ENCODE results near the gene CLTA. TPM values are rescaled to one million over a fixed set of nuclear protein-coding genes. Genes with fewer than 3 reads are reported as not detected.
"Not testable (repeated sequence)": the region's sequence is repeated elsewhere in the genome, so short reads cannot be mapped to it uniquely, and the experiment has no call there.

The CLTA gene
- total RNA-seq, 1 donor from 2014 or later, result 199 TPM

DNA sequence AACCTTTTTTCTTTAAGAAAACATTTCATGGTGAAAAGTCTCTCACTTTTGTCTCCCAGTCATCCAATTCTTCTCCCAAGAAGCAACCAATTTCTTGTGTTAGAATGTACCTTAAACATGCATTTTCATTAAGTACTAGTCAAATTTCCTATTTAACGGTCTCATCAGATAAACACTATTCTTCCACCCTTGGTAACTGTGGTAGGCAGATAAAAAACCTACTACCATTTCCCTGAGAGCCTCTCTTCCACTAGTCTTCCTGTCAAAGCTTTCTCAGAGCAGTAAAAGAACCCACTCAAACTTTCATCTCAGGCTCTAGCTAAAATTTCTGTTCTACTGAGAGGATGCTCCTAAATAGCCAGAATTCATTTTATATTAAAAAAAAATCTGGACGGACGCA lies 56.6 kb downstream of the CLTA start:
- Histone ChIP-seq H3K9me3 (ENCODE audit: low read depth) (no peaks in the 10 kb centered on the region), H3K27me3 (no peaks in the 10 kb centered on the region), H3K27ac (no peak overlapping the region), H3F3A (ENCODE audit: low read depth) (no peaks in the 10 kb centered on the region), H3K4me1 (no peaks in the 10 kb centered on the region), H3K4me3 (no peak overlapping the region), H3K36me3 (peaks cover 8% of the 10 kb centered on the region), H3K79me2 (ENCODE audit: low read depth) (peaks cover 41% of the 10 kb centered on the region), H3K4me2 (no peak overlapping the region), H2AFZ (replicated peaks) (no peak overlapping the region), H4K20me1 (ENCODE audit: low read depth) (peaks cover 15% of the 10 kb centered on the region), H3K9ac (no peak overlapping the region)
- TF ChIP-seq, protein P1, sequence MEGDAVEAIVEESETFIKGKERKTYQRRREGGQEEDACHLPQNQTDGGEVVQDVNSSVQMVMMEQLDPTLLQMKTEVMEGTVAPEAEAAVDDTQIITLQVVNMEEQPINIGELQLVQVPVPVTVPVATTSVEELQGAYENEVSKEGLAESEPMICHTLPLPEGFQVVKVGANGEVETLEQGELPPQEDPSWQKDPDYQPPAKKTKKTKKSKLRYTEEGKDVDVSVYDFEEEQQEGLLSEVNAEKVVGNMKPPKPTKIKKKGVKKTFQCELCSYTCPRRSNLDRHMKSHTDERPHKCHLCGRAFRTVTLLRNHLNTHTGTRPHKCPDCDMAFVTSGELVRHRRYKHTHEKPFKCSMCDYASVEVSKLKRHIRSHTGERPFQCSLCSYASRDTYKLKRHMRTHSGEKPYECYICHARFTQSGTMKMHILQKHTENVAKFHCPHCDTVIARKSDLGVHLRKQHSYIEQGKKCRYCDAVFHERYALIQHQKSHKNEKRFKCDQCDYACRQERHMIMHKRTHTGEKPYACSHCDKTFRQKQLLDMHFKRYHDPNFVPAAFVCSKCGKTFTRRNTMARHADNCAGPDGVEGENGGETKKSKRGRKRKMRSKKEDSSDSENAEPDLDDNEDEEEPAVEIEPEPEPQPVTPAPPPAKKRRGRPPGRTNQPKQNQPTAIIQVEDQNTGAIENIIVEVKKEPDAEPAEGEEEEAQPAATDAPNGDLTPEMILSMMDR (IDR thresholded peaks at IDR 0.05), result no peak
- TF ChIP-seq EZH2phosphoT487 (IDR thresholded peaks at IDR 0.05) (no peak), EZH2 (IDR thresholded peaks at IDR 0.05) (no peak)
- Mint-ChIP-seq H3K27me3 (ENCODE audit: insufficient read depth, low read depth) (no peaks in the 10 kb centered on the region), H3K9me3 (no peaks in the 10 kb centered on the region), H3K36me3 (peaks cover 11% of the 10 kb centered on the region), H3K27ac (no peak overlapping the region), H3K4me3 (no peak overlapping the region), H3K4me1 (no peaks in the 10 kb centered on the region)
- DNase-seq (ENCODE audit: low spot score), result no peak

DNA sequence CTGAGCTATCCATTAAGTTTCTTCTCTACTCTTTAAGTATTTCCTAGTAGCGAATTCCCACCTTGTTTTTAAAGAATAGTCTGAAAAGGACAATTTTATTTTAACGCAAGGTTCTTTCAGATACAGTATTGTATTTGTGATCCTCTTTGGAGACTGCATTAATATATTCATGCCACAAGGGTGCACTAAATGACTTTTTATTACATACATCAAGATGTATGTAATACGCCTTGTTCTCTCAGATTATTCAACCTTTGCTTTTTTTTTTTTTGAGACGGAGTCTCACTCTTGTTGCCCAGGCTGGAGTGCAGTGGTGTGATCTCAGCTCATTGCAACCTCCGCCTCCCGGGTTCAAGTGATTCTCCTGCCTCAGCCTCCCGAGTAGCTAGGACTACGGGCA lies 57.3 kb downstream of the CLTA start:
- H3K4me3 ChIP-seq; H3K9ac ChIP-seq; H3K27me3 Mint-ChIP-seq (ENCODE audit: insufficient read depth, low read depth); H3K27ac Mint-ChIP-seq; H3K4me2 ChIP-seq; H3K4me1 Mint-ChIP-seq; H3K27me3 ChIP-seq; H3K9me3 ChIP-seq (ENCODE audit: low read depth); H3K4me1 ChIP-seq; H3K36me3 ChIP-seq; H3K4me3 Mint-ChIP-seq; H2AFZ ChIP-seq (replicated peaks); H3K27ac ChIP-seq; H3F3A ChIP-seq (ENCODE audit: low read depth); H3K9me3 Mint-ChIP-seq: not testable (repeated sequence)
- peaks cover 10% of the 10 kb centered on the region for H3K36me3 Mint-ChIP-seq
- Histone ChIP-seq H3K79me2 (ENCODE audit: low read depth) (peaks cover 47% of the 10 kb centered on the region), H4K20me1 (ENCODE audit: low read depth) (peaks cover 15% of the 10 kb centered on the region)
- TF ChIP-seq, protein P1 (IDR thresholded peaks at IDR 0.05), result peak; percentile 32
- DNase-seq (ENCODE audit: low spot score), result peak; percentile 7

DNA sequence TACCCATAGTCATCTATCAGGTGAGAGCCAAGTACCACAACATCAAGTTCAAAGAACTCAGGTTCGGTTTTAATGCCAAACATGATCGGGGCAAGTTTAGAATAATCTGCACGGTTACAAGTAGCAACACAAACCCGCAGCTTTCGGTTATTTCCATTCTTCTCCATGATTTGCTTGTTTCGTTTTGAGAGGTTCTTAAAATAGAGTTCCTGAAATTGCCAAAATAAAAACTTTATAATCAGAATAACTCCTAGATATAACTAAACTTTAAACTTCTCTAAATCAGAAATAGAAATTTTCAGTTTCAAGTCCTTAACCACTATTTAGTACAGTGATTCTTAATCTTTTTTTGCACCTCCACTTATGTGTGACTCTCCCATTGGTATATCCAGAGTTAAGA lies 58.5 kb downstream of the CLTA start:
- Histone ChIP-seq H3F3A (ENCODE audit: low read depth) (no peaks in the 10 kb centered on the region), H3K27me3 (no peaks in the 10 kb centered on the region), H3K27ac (no peak overlapping the region), H2AFZ (replicated peaks) (no peak overlapping the region), H3K79me2 (ENCODE audit: low read depth) (peaks cover 57% of the 10 kb centered on the region), H3K4me2 (no peak overlapping the region), H3K9me3 (ENCODE audit: low read depth) (no peaks in the 10 kb centered on the region), H4K20me1 (ENCODE audit: low read depth) (peaks cover 19% of the 10 kb centered on the region), H3K4me3 (no peak overlapping the region), H3K4me1 (no peaks in the 10 kb centered on the region), H3K36me3 (peaks cover 8% of the 10 kb centered on the region), H3K9ac (no peak overlapping the region)
- H3K9me3 Mint-ChIP-seq, result no peaks in the 10 kb centered on the region
- H3K36me3 Mint-ChIP-seq, result peaks cover 5% of the 10 kb centered on the region
- H3K27me3 Mint-ChIP-seq (ENCODE audit: insufficient read depth, low read depth), result peaks cover 2% of the 10 kb centered on the region
- H3K4me3 Mint-ChIP-seq, result no peak overlapping the region
- no peak for DNase-seq (ENCODE audit: low spot score)
- H3K4me1 Mint-ChIP-seq, result no peaks in the 10 kb centered on the region
- no peak overlapping the region for H3K27ac Mint-ChIP-seq
- TF ChIP-seq EZH2phosphoT487 (IDR thresholded peaks at IDR 0.05), result no peak
- TF ChIP-seq EZH2 (IDR thresholded peaks at IDR 0.05), result no peak
- TF ChIP-seq, protein P1 (IDR thresholded peaks at IDR 0.05), result no peak

DNA sequence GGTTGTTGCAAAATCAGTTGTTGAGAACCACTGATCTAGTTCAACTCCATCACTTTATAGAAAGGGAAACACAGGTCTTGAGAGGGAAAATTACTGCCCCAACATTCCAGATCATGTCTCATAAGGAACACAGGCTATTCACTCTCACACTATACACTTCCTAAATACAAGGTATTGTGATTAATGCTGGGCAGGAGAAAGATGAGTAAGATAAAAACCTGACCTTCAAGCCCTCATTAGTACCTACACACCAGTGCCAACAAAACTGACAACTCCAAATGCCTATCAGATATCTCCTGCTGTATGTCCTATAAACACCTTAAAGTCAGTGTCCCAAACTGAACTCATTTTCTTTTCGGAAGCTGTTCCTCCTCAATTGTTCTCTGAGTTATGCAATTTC lies 59.4 kb downstream of the CLTA start:
- no peak for DNase-seq (ENCODE audit: low spot score)
- H3K9ac ChIP-seq, result no peak overlapping the region
- peaks cover 8% of the 10 kb centered on the region for H3K36me3 ChIP-seq
- H3K79me2 ChIP-seq (ENCODE audit: low read depth), result peaks cover 66% of the 10 kb centered on the region
- Mint-ChIP-seq H3K27me3 (ENCODE audit: insufficient read depth, low read depth) (peaks cover 2% of the 10 kb centered on the region), H3K4me3 (no peak overlapping the region), H3K4me1 (no peaks in the 10 kb centered on the region), H3K27ac (no peak overlapping the region), H3K9me3 (no peaks in the 10 kb centered on the region), H3K36me3 (peaks cover 4% of the 10 kb centered on the region)
- no peaks in the 10 kb centered on the region for H3K27me3 ChIP-seq
- no peak overlapping the region for H3K27ac ChIP-seq
- H3K4me1 ChIP-seq, result no peaks in the 10 kb centered on the region
- no peak overlapping the region for H3K4me2 ChIP-seq
- H3F3A ChIP-seq (ENCODE audit: low read depth), result no peaks in the 10 kb centered on the region
- H3K4me3 ChIP-seq, result no peak overlapping the region
- H4K20me1 ChIP-seq (ENCODE audit: low read depth), result peaks cover 19% of the 10 kb centered on the region
- TF ChIP-seq, protein P1 (IDR thresholded peaks at IDR 0.05), result no peak
- TF ChIP-seq EZH2 (IDR thresholded peaks at IDR 0.05), result no peak
- no peak for TF ChIP-seq EZH2phosphoT487 (IDR thresholded peaks at IDR 0.05)
- no peaks in the 10 kb centered on the region for H3K9me3 ChIP-seq (ENCODE audit: low read depth)
- H2AFZ ChIP-seq (replicated peaks), result no peak overlapping the region
